Colonic mucosa (tissue), 4 donors: ENCODE results near the gene VMO1. TPM values are rescaled to one million over a fixed set of nuclear protein-coding genes. Genes with fewer than 3 reads are reported as not detected.

Experiments used
- DNase-seq: peaks from one replicate; pipeline ENCODE4 v3.0.0-alpha.2; 2020
- H3K27ac ChIP-seq: fragments of 200-600 bp; one replicate; pipeline ENCODE4 v1.8.0; 2021
- H3K27me3 ChIP-seq: fragments of 200-600 bp; one replicate; pipeline ENCODE4 v1.8.0; 2021
- H3K36me3 ChIP-seq: fragments of 200-600 bp; one replicate; pipeline ENCODE4 v1.8.0; 2021
- H3K4me1 ChIP-seq: fragments of 200-600 bp; one replicate; pipeline ENCODE4 v1.8.0; 2021; ENCODE audit warnings: mild to moderate bottlenecking
- H3K4me3 ChIP-seq: fragments of 200-600 bp; one replicate; pipeline ENCODE4 v1.8.0; 2021
- H3K9ac ChIP-seq, 2 donors: one replicate each; pipeline ENCODE4 v1.7.0; 2013; ENCODE audit warnings: control low read depth in 2 of 2, low read depth in 2 of 2, low read length in 2 of 2
- H3K9me3 ChIP-seq: fragments of 200-600 bp; one replicate; pipeline ENCODE4 v1.8.0; 2021
- intact Hi-C: fragments of 100-400 bp; cut with DNase I; formaldehyde crosslinking; loops from one replicate; pipeline ENCODE4 v1.14.1; 2022
- total RNA-seq, 2 donors: library from RNA; stranded (reverse); fragmentation: NEBNext Ultra II Directional in 1 of 2; extraction: Animal tissue kit (Norgen Biotek cat#: 25700) in 1 of 2; gene quantifications; one replicate each; pipeline ENCODE4 v1.2.1, GENCODE V29; 2021
- TF ChIP-seq, protein P1 (sequence below): fragments of 200-600 bp; IDR thresholded peaks from one replicate; pipeline ENCODE4 v1.8.0; 2022; ENCODE audit warnings: antibody characterized with exemption, mild to moderate bottlenecking
- donor health status: healthy.
- donor health status: DM: no; HTN: no; CAD: no.
- donor health status: DM: no; HTN: no; CAD: no.

Gene VMO1
- total RNA-seq, 2 donors from 2014 or later, result 0.91 to 2.0 TPM

DNA sequence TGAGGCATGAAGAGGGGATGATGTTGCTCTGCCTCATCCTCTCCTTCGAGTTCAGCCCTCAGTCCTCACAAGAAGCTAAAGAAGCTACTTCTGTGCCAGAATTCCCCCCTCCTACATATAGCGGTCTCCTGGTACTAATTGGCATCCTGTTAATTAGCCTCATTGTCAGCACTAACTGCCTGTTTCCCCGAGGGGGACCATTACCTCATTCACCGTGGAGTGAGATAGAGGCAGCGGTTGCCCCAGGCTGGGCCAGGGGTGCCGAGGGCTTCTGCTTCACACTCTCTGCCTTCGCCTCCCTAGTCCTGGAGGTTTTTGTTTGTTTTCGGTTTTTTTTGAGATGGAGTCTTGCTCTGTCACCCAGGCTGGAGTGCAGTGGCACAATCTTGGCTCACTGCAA, 41.2 kb upstream of the VMO1 start:
- Histone ChIP-seq H3K27ac (no peak overlapping the region), H3K4me1 (no peaks in the 10 kb centered on the region), H3K9ac (no peak overlapping the region), H3K27me3 (no peaks in the 10 kb centered on the region), H3K36me3 (no peaks in the 10 kb centered on the region), H3K4me3 (no peak overlapping the region), H3K9me3 (no peaks in the 10 kb centered on the region)
- intact Hi-C loops, result no loop called here
- TF ChIP-seq, protein P1, sequence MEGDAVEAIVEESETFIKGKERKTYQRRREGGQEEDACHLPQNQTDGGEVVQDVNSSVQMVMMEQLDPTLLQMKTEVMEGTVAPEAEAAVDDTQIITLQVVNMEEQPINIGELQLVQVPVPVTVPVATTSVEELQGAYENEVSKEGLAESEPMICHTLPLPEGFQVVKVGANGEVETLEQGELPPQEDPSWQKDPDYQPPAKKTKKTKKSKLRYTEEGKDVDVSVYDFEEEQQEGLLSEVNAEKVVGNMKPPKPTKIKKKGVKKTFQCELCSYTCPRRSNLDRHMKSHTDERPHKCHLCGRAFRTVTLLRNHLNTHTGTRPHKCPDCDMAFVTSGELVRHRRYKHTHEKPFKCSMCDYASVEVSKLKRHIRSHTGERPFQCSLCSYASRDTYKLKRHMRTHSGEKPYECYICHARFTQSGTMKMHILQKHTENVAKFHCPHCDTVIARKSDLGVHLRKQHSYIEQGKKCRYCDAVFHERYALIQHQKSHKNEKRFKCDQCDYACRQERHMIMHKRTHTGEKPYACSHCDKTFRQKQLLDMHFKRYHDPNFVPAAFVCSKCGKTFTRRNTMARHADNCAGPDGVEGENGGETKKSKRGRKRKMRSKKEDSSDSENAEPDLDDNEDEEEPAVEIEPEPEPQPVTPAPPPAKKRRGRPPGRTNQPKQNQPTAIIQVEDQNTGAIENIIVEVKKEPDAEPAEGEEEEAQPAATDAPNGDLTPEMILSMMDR, result no peak
- no peak for DNase-seq

DNA sequence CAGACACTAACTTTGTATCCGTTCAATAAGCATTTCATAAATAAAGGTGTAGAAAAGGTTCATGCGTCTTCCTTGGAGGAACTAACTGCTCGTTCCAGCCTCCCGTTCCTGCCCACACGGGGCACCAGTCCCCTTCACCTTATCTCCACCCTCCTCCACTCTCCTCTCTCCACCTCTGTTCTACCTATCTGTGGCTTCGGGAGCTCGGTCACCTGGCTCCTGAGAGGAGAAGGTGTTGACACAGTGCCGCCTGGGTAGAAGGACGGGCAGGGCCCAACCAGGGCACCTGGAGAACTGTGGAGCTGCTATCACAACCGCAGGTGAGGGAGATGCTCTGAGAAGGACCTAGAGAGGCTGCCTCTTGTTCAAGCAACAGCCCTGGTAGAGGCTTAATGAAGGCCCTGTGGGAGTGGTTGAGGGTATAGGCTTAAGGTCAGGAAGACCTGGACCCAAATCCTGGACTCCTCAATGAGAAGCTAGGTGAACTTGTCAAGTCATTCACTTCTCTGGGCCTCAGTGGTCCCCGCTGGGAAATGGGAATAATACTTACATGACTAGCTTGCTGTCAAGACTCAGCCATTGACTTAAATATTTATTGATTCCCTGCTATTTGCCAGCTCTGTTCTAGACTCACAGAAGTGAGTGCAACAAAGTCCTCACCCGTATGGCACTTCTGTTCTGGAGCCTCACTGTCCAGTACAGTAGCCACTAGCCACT, 37.4 kb upstream of the VMO1 start:
- H3K4me1 ChIP-seq, result no peaks in the 10 kb centered on the region
- H3K27ac ChIP-seq, result no peak overlapping the region
- TF ChIP-seq, protein P1, result no peak
- no peaks in the 10 kb centered on the region for H3K36me3 ChIP-seq
- no peak for DNase-seq
- no peak overlapping the region for H3K4me3 ChIP-seq
- H3K9me3 ChIP-seq, result no peaks in the 10 kb centered on the region
- no peak overlapping the region for H3K9ac ChIP-seq
- H3K27me3 ChIP-seq, result no peaks in the 10 kb centered on the region
- intact Hi-C loops, result no loop called here

DNA sequence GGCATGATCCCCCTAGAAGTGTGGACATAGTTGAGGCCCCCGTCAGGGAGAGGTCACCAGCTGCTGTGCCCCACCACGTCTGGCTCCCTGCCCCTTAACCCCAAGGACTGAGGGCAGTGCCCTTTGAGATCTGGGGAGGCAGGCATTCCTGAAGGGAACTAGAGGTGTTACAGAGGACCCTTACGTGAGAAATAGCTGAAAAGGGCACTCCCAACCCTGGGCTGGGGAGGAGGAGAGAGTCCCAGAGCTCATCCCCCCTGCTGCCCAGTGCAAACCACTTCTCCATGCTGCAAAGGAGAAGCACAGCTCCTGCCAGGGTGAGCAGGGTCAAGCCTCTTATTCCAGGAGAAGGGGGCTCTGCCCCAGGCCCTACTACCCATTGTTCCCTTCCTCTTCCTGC, 36.7 kb upstream of the VMO1 start:
- DNase-seq, result no peak
- Histone ChIP-seq H3K9me3 (no peaks in the 10 kb centered on the region), H3K27me3 (no peaks in the 10 kb centered on the region), H3K9ac (no peak overlapping the region), H3K27ac (no peak overlapping the region), H3K36me3 (no peaks in the 10 kb centered on the region), H3K4me1 (no peaks in the 10 kb centered on the region), H3K4me3 (no peak overlapping the region)
- intact Hi-C loops, result no loop called here
- TF ChIP-seq, protein P1, result no peak

DNA sequence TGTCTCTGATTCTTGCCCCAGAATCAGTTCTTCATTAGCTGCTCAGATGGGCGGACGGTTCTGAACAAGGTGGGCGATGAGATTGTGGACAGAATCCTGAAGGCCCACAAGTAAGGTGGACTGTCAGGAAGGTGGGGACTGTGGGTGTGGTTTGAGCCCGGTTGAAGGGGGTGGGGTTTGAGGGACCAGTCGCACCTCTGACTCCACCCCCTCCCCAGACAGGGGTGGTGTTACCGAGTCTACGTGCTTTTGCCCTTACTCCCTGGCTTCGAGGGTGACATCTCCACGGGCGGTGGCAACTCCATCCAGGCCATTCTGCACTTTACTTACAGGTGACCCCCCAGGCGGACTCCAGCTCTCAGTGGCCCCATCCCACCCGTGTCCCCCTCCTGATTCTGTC, 32.1 kb upstream of the VMO1 start:
- intact Hi-C loops, result no loop called here
- Histone ChIP-seq H3K36me3 (no peaks in the 10 kb centered on the region), H3K4me1 (no peaks in the 10 kb centered on the region), H3K27ac (no peak overlapping the region), H3K9ac (no peak overlapping the region), H3K9me3 (no peaks in the 10 kb centered on the region), H3K4me3 (no peak overlapping the region), H3K27me3 (no peaks in the 10 kb centered on the region)
- no peak for DNase-seq
- TF ChIP-seq, protein P1, result no peak

DNA sequence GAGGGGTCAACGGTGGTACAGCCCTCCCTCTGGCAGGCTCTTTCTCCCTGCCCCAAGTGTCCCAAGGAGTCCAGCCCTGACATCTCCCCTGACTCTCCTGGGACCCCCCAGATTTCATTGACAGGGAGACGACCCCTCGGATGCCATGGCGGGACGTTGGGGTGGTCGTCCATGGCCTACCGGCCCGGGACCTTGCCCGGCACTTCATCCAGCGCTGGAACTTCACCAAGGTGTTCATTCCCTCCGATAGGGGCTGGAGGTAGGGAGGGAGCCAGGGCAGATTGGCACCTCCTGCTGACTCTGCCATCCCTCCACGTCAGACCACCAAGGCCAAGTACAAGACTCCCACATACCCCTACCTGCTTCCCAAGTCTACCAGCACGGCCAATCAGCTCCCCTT, 30.7 kb upstream of the VMO1 start:
- H3K27ac ChIP-seq, result no peak overlapping the region
- no peaks in the 10 kb centered on the region for H3K36me3 ChIP-seq
- intact Hi-C loops, result no loop called here
- DNase-seq, result no peak
- no peaks in the 10 kb centered on the region for H3K27me3 ChIP-seq
- H3K9me3 ChIP-seq, result no peaks in the 10 kb centered on the region
- TF ChIP-seq, protein P1, result no peak
- no peak overlapping the region for H3K4me3 ChIP-seq
- H3K9ac ChIP-seq, result no peak overlapping the region
- no peaks in the 10 kb centered on the region for H3K4me1 ChIP-seq
